GM23338 (cell line): ENCODE data around the gene PLA2R1.

Experiments used
- CREB1 ChIP-seq: fragments of 250-450 bp; sonication (Bioruptor Pico); IDR thresholded peaks from 2 replicates; pipeline ENCODE4 v1.5.0; 2020; ENCODE audit warnings: low read depth, mild to moderate bottlenecking, moderate library complexity
- CTCF ChIP-seq, 2 experiments: fragments of 200-600 bp in 1 of 2; sonication (generic) in 1 of 2; conservative IDR thresholded peaks; 2 replicates each; pipeline versions ENCODE4 v1.5.1 to v1.6.1; 2016 to 2017; ENCODE audit warnings: antibody characterized with exemption in 2 of 2, low read depth in 2 of 2, mild to moderate bottlenecking in 2 of 2, moderate library complexity in 1 of 2
- ETS1 ChIP-seq: IDR thresholded peaks from 2 replicates; pipeline ENCODE4 v1.6.1; 2016; ENCODE audit warnings: antibody characterized with exemption
- EZH2 ChIP-seq: fragments of 200-600 bp; sonication (generic); IDR thresholded peaks from one replicate; pipeline ENCODE4 v1.8.0; 2017; ENCODE audit warnings: antibody characterized with exemption, mild to moderate bottlenecking, low read depth; ENCODE audit not compliant: unreplicated experiment
- EZH2phosphoT487 ChIP-seq: fragments of 200-600 bp; sonication (generic); IDR thresholded peaks from one replicate; pipeline ENCODE4 v1.8.1; 2018; ENCODE audit warnings: antibody characterized with exemption; ENCODE audit not compliant: unreplicated experiment
- POLR2AphosphoS5 ChIP-seq: IDR thresholded peaks from 2 replicates; pipeline ENCODE4 v1.6.1; 2016; ENCODE audit warnings: antibody characterized with exemption, low read depth
- REST ChIP-seq: IDR thresholded peaks from one replicate; pipeline ENCODE4 v1.6.1; 2018; ENCODE audit warnings: antibody characterized with exemption; ENCODE audit not compliant: unreplicated experiment
- STAT1 ChIP-seq: IDR thresholded peaks from one replicate; pipeline ENCODE4 v1.6.1; 2016; ENCODE audit warnings: antibody characterized with exemption; ENCODE audit not compliant: unreplicated experiment
- ZNF114 ChIP-seq: fragments of 250-450 bp; sonication (Bioruptor Pico); IDR thresholded peaks from 2 replicates; pipeline ENCODE4 v1.5.0; 2020; ENCODE audit warnings: mild to moderate bottlenecking, moderate library complexity

GRCh38 chr2:159904959-159905305 is 157.5 kb downstream of the PLA2R1 start:
- no peak for TF ChIP-seq ZNF114 (CRISPR knock-in tag)
- TF ChIP-seq ETS1 = no peak
- TF ChIP-seq POLR2AphosphoS5 = no peak
- TF ChIP-seq CTCF (conservative IDR thresholded peaks at IDR 0.05; ENCODE audit: low read depth in 2 of 2) = no peak
- no peak for TF ChIP-seq REST
- no peak for TF ChIP-seq EZH2
- TF ChIP-seq EZH2phosphoT487 = no peak
- no peak for TF ChIP-seq CREB1 (CRISPR knock-in tag)
- TF ChIP-seq STAT1 = no peak
